HepG2 (cell line): ENCODE measurements around the gene NTM. TPM values are rescaled to one million over a fixed set of nuclear protein-coding genes. Genes with fewer than 3 reads are reported as not detected.

Source experiments
- ATAC-seq: fragments of 200-7000 bp; cut with Tn5 transposase; 3 replicates; pipeline ENCODE4 v1.9.1; 2020; ENCODE audit warnings: mild to moderate bottlenecking, moderate library complexity
- BruUV-seq: library from RNA; stranded (reverse); fragments of 400-500 nt; replicated peaks from 2 replicates; lab custom pipeline; 2021; lab: Mats Ljungman, UMichigan
- CTCF ChIA-PET: fragments of 300-600 bp; formaldehyde crosslinking; extraction: SDS; loops from one replicate; lab custom pipeline; 2021; ENCODE audit warnings: low total read pairs, inconsistent platforms, low intra/inter-chr PET ratio; lab: Yijun Ruan, JAX
- POLR2A ChIA-PET: fragments of 350-600 bp; sonication (Branson Sonifier 250); formaldehyde crosslinking; loops from one replicate; lab custom pipeline; 2020; ENCODE audit warnings: antibody characterized with exemption, inconsistent platforms; lab: Yijun Ruan, JAX
- DNase-seq: peaks from one replicate; pipeline ENCODE4 v3.0.0-alpha.2; 2015; ENCODE audit warnings: low spot score
- FAIRE-seq: peaks from 3 replicates; lab custom pipeline; 2011; peaks lifted over from hg19 to GRCh38; lab: Jason Lieb, UNC
- H2AFZ ChIP-seq: one replicate; pipeline ENCODE4 v1.6.1; 2011; ENCODE audit warnings: low read length, inconsistent platforms
- H3K27ac ChIP-seq: fragments of 300-600 bp; 3 replicates; pipeline ENCODE4 v1.8.0; 2011; ENCODE audit warnings: mixed run types, mild to moderate bottlenecking, mixed read lengths, low read length, inconsistent platforms; ENCODE audit not compliant: insufficient read depth; ENCODE audit errors: extremely low read length
- H3K27me3 ChIP-seq, 2 experiments: fragments of 200-600 bp in 1 of 2; 2 replicates in 1 of 2; 3 replicates in 1 of 2; pipeline versions ENCODE4 v1.6.0 to v1.8.0; 2011; ENCODE audit warnings: low read length in 2 of 2, mild to moderate bottlenecking in 2 of 2, moderate library complexity in 2 of 2, inconsistent platforms in 1 of 2; ENCODE audit not compliant: insufficient read depth in 2 of 2, control insufficient read depth in 1 of 2
- H3K36me3 ChIP-seq, 2 experiments: fragments of 200-600 bp in 1 of 2; replicated peaks in 1 of 2; 2 replicates in 1 of 2; 3 replicates in 1 of 2; pipeline versions ENCODE4 v1.5.1 to v1.8.0; 2011; ENCODE audit warnings: low read length in 2 of 2, inconsistent platforms in 1 of 2; ENCODE audit not compliant: insufficient read depth in 2 of 2, control insufficient read depth in 1 of 2
- H3K4me1 ChIP-seq: 2 replicates; pipeline ENCODE4 v1.5.1; 2012; ENCODE audit warnings: low read length, inconsistent platforms; ENCODE audit not compliant: insufficient read depth
- H3K4me2 ChIP-seq: 2 replicates; pipeline ENCODE4 v1.6.0; 2011; ENCODE audit warnings: low read depth, low read length, inconsistent platforms
- H3K4me3 ChIP-seq, 3 experiments: fragments of 200-600 bp in 1 of 3; sonication (generic), shearing (Covaris generic) in 1 of 3; replicated peaks in 1 of 3; 2 replicates each; pipeline ENCODE4 v1.5.1; 2011 to 2016; ENCODE audit warnings: low read length in 3 of 3, inconsistent platforms in 2 of 3, low read depth in 2 of 3, mild to moderate bottlenecking in 2 of 3, control low read depth in 1 of 3, mixed read lengths in 1 of 3; ENCODE audit not compliant: insufficient read depth in 1 of 3
- H3K79me2 ChIP-seq: one replicate; pipeline ENCODE4 v1.6.1; 2011; ENCODE audit warnings: low read length, inconsistent platforms; ENCODE audit not compliant: insufficient read depth
- H3K9ac ChIP-seq: 2 replicates; pipeline ENCODE4 v1.6.0; 2011; ENCODE audit warnings: mild to moderate bottlenecking, low read depth, low read length, inconsistent platforms; ENCODE audit not compliant: insufficient read depth
- H3K9me3 ChIP-seq: 2 replicates; pipeline ENCODE4 v1.5.1; 2012; ENCODE audit warnings: mild to moderate bottlenecking, low read length
- H4K20me1 ChIP-seq: 2 replicates; pipeline ENCODE4 v1.6.0; 2011; ENCODE audit warnings: inconsistent platforms, mild to moderate bottlenecking, low read length, moderate library complexity; ENCODE audit not compliant: insufficient read depth
- ATF2 ChIP-seq: sonication (generic); formaldehyde crosslinking; IDR thresholded peaks from 2 replicates; pipeline ENCODE4 v1.4.0; 2020; ENCODE audit warnings: missing genetic modification reagents
- ATRX ChIP-seq: sonication (generic); formaldehyde crosslinking; IDR thresholded peaks from 2 replicates; pipeline ENCODE4 v1.4.0; 2020; ENCODE audit warnings: missing genetic modification reagents, borderline replicate concordance
- BCLAF1 ChIP-seq: fragments of 450-650 bp; IDR thresholded peaks from 2 replicates; pipeline ENCODE4 v1.6.1; 2017; ENCODE audit warnings: mild to moderate bottlenecking
- CBX5 ChIP-seq: sonication (generic); formaldehyde crosslinking; IDR thresholded peaks from 2 replicates; pipeline ENCODE4 v1.4.0; 2020; ENCODE audit warnings: missing genetic modification reagents, borderline replicate concordance
- CENPBD1 ChIP-seq: sonication (generic); formaldehyde crosslinking; IDR thresholded peaks from 2 replicates; pipeline ENCODE4 v1.8.0; 2022; ENCODE audit warnings: missing genetic modification reagents, low read depth, mild to moderate bottlenecking, borderline replicate concordance
- HINFP ChIP-seq: sonication (generic); formaldehyde crosslinking; IDR thresholded peaks from 2 replicates; pipeline ENCODE4 v1.4.0; 2020; ENCODE audit warnings: low read depth, mild to moderate bottlenecking, missing genetic modification reagents
- KDM5A ChIP-seq: fragments of 200-600 bp; sonication (generic); IDR thresholded peaks from 2 replicates; pipeline ENCODE4 v1.7.0; 2018; ENCODE audit warnings: antibody characterized with exemption, mild to moderate bottlenecking, low read length, borderline replicate concordance
- PBX3 ChIP-seq: sonication (generic); formaldehyde crosslinking; IDR thresholded peaks from 2 replicates; pipeline ENCODE4 v1.8.1; 2023; ENCODE audit warnings: missing genetic modification reagents, inconsistent platforms, borderline replicate concordance
- PTBP1 ChIP-seq: fragments of 200-400 bp; formaldehyde crosslinking; IDR thresholded peaks from 2 replicates; pipeline ENCODE4 v1.6.1; 2018; ENCODE audit warnings: low read length, low read depth; ENCODE audit not compliant: poor library complexity, severe bottlenecking
- RFXAP ChIP-seq: sonication (generic); formaldehyde crosslinking; IDR thresholded peaks from 2 replicates; pipeline ENCODE4 v1.4.0; 2020; ENCODE audit warnings: missing genetic modification reagents, borderline replicate concordance
- RXRB ChIP-seq: IDR thresholded peaks from 2 replicates; pipeline ENCODE4 v1.6.1; 2016; ENCODE audit warnings: borderline replicate concordance, missing genetic modification reagents, missing compliant biosample characterization
- ZNF136 ChIP-seq: sonication (generic); formaldehyde crosslinking; IDR thresholded peaks from 2 replicates; pipeline ENCODE4 v1.8.1; 2022; ENCODE audit warnings: low read depth, mild to moderate bottlenecking, moderate library complexity, missing genetic modification reagents
- ZNF17 ChIP-seq: sonication (generic); formaldehyde crosslinking; IDR thresholded peaks from 2 replicates; pipeline ENCODE4 v1.5.0; 2020; ENCODE audit warnings: mild to moderate bottlenecking, missing genetic modification reagents
- ZNF331 ChIP-seq: sonication (generic); formaldehyde crosslinking; IDR thresholded peaks from 2 replicates; pipeline ENCODE4 v1.4.0; 2020; ENCODE audit warnings: missing genetic modification reagents
- ZNF547 ChIP-seq: sonication (generic); formaldehyde crosslinking; IDR thresholded peaks from 2 replicates; pipeline ENCODE4 v1.5.1; 2020; ENCODE audit warnings: mild to moderate bottlenecking, missing genetic modification reagents
- ZNF558 ChIP-seq: sonication (generic); formaldehyde crosslinking; IDR thresholded peaks from 2 replicates; pipeline ENCODE4 v1.9.0; 2022; ENCODE audit warnings: mild to moderate bottlenecking, missing genetic modification reagents, borderline replicate concordance
- ZNF564 ChIP-seq: sonication (generic); formaldehyde crosslinking; IDR thresholded peaks from 2 replicates; pipeline ENCODE4 v1.8.1; 2023; ENCODE audit warnings: mild to moderate bottlenecking, missing genetic modification reagents
- ZSCAN12 ChIP-seq: sonication (generic); formaldehyde crosslinking; IDR thresholded peaks from 2 replicates; pipeline ENCODE4 v1.9.0; 2021; ENCODE audit warnings: mild to moderate bottlenecking, missing genetic modification reagents
- WGBS: methylation state at CpG from one replicate; pipeline ENCODE4 v1.1.6; 2017; ENCODE audit warnings: low lambda C conversion rate; 5-methylcytosine and 5-hydroxymethylcytosine counted together
- in situ Hi-C: cut with HindIII; loops from 2 replicates; pipeline ENCODE4 v1.10.0; 2017; ENCODE audit warnings: low pct_unique_long_range_greater_than_20kb; ENCODE audit not compliant: extremely low pct_ligation_motif_present
- intact Hi-C: fragments of 100-400 bp; cut with micrococcal nuclease; formaldehyde crosslinking; loops from one replicate; pipeline ENCODE4 v1.10.0; 2022; ENCODE audit not compliant: unreplicated experiment
- polyA plus RNA-seq, 8 experiments: library from polyadenylated mRNA; depleted of rRNA in 3 of 8; stranded (reverse) in 7 of 8; unstranded in 1 of 8; fragments of >200 nt; fragmentation: Illumina TruSeq in 4 of 8; extraction: Trizol in 4 of 8; gene quantifications; 2 replicates each; pipeline versions ENCODE4 v1.2.1 to v1.2.3, GENCODE V29; 2011 to 2016; ENCODE audit warnings: low read depth in 4 of 8, missing spikeins in 1 of 8, mixed read lengths in 1 of 8; ENCODE audit not compliant: insufficient read depth in 1 of 8
- total RNA-seq, 5 experiments: library from RNA; depleted of rRNA; stranded (reverse); fragments of >200 nt; fragmentation: Illumina TruSeq; extraction: Trizol; gene quantifications; 2 replicates each; pipeline ENCODE4 v1.2.3, GENCODE V29; 2016; ENCODE audit warnings: low read depth in 1 of 5

Gene NTM
- total and polyA plus RNA-seq, 2 of the 13 experiments (the other 11 are each of a cell fraction or from before 2014, with no cell fraction given): not detected

- CTCF ChIA-PET: no interaction called here
- Histone ChIP-seq H3K36me3 (no peaks in the 10 kb centered on the region), H2AFZ (no peak overlapping the region), H3K27ac (no peak overlapping the region), H3K9ac (no peak overlapping the region), H3K4me2 (no peak overlapping the region), H3K79me2 (no peaks in the 10 kb centered on the region), H3K4me1 (no peaks in the 10 kb centered on the region), H3K27me3 (no peaks in the 10 kb centered on the region), H3K9me3 (peaks cover 9% of the 10 kb centered on the region; the same call in 1 of the 2 replicates), H4K20me1 (no peaks in the 10 kb centered on the region), H3K4me3 (no peak overlapping the region)
- in situ Hi-C loops: no loop called here
- TF ChIP-seq CENPBD1: no peak
- TF ChIP-seq HINFP (CRISPR knock-in tag): no peak
- TF ChIP-seq ATRX (CRISPR knock-in tag): no peak
- no peak for TF ChIP-seq RFXAP (CRISPR knock-in tag)
- TF ChIP-seq ZNF136: no peak
- no peak for TF ChIP-seq ZNF331 (CRISPR knock-in tag)
- TF ChIP-seq BCLAF1: no peak
- no peak for TF ChIP-seq CBX5 (CRISPR knock-in tag)
- TF ChIP-seq RXRB (CRISPR knock-in tag): no peak
- TF ChIP-seq ZNF17 (CRISPR knock-in tag): no peak
- no peak for TF ChIP-seq KDM5A
- no peak for TF ChIP-seq ATF2 (CRISPR knock-in tag)
- no peak for TF ChIP-seq PBX3 (CRISPR knock-in tag)
- TF ChIP-seq ZNF564 (CRISPR knock-in tag): no peak
- no peak for TF ChIP-seq ZNF547 (CRISPR knock-in tag)
- TF ChIP-seq ZNF558 (CRISPR knock-in tag): no peak
- TF ChIP-seq PTBP1: no peak
- no peak for TF ChIP-seq ZSCAN12 (CRISPR knock-in tag)
- no peak for DNase-seq
- POLR2A ChIA-PET: no interaction called here
- no peak for ATAC-seq
- WGBS: 3% methylated on average over 4 of the region's 4 CpGs
- BruUV-seq: no TSS peak
- intact Hi-C loops: no loop called here
- FAIRE-seq: no peak
These were observed 817.4 kb downstream of the NTM start for GRCh38 chr11:132187814-132188213.
